HG02870 (cell line): ENCODE data around the gene OR4E2.
"Not testable (repeated sequence)": the region's sequence is repeated elsewhere in the genome, so short reads cannot be mapped to it uniquely, and the experiment has no call there.

Experiments
- ATAC-seq: cut with Tn5 transposase; IDR thresholded peaks from one replicate; pipeline ENCODE4 v1.9.1; 2021; ENCODE audit warnings: mild to moderate bottlenecking, moderate library complexity; ENCODE audit not compliant: unreplicated experiment

OR4E2 gene

DNA sequence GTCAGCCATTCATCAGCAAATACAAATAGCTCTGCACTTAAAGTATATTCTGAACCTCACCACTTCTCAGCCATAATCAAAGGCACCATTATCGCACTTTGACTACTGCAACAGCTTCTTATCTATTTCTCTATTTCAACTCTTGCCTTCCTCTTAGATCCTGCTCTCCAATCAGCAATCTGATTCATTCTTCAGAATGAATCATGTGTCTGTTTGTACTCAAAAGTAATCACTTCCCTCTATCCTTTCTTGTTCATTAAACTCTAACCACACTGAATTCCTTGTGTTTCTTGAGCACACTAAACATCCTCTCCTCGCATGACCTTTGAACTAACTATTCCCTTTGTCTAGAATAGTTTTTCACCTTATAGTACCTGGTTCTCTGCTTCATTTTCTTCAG, 32.8 kb downstream of the OR4E2 start:
- no peak for ATAC-seq

DNA sequence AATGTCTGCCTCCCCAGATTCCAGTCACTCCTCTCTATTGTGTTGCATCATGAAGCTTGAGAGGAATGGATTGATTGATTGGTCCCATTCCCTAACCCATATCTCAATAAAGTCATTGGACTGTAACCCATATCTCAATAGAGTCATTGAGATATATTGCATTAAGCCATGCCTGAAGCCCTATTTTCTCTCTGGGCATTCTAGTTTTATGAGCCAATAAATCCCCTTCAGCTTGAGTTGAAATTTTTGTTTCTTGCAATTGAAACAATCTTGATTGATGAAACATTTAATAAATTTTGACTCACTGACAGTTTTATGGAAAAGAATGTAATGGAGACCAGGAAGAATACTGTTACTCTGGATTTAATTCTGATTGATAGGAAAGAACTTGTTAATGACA, 40.8 kb downstream of the OR4E2 start:
- no peak for ATAC-seq

DNA sequence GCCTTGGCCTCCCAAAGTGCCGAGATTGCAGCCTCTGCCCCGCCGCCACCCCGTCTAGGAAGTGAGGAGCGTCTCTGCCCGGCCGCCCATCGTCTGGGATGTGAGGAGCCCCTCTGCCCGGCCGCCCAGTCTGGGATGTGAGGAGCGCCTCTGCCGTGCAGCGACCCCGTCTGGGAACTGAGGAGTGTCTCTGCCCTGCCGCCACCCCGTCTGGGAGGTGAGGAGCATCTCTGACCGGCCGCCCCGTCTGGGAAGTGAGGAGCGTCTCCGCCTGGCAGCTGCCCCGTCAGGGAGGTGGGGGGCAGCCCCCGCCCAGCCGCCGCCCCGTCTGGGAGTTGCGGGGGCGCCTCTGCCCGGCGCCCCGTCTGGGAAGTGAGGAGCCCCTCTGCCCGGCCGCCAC, 44.0 kb downstream of the OR4E2 start:
- ATAC-seq, result not testable (repeated sequence)

DNA sequence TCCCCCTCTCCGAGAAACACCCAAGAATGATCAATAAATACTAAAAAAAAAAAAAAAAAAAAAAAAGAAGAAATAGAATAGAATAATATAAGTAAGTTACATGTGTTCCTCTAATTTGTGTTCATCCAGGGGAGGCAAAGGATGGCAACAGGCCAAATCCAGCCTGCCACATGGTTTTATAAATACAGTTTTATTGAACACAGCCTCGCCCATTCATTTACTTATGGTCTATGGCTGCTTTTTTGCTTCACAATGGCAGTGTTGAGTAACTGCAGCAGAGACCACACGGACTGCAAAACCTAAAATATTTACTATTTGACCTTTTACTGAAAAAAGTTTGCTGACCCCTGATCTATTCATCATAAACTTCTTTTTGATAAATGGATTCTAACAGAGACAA, 44.9 kb downstream of the OR4E2 start:
- ATAC-seq, result not testable (repeated sequence)

DNA sequence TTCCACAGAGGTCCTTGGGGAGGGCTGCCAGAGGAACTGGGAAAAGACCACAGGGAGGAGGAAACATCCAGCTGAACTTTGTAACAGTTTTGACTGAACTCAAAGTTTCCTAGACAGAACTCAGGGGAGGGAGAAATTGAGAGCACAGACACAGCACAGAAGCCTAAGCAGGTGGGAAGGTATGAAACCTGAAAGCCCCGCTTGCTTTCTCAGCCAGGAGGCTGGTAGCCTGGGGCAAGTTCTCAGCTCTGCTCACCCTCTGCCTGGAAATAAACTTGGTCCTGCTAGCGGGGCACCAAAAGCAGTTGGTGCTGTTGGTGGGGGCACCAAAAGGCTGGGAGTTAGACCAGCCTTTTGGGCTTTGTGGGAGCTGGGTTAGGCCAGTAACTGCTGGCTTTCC, 45.9 kb downstream of the OR4E2 start:
- ATAC-seq, result no peak

DNA sequence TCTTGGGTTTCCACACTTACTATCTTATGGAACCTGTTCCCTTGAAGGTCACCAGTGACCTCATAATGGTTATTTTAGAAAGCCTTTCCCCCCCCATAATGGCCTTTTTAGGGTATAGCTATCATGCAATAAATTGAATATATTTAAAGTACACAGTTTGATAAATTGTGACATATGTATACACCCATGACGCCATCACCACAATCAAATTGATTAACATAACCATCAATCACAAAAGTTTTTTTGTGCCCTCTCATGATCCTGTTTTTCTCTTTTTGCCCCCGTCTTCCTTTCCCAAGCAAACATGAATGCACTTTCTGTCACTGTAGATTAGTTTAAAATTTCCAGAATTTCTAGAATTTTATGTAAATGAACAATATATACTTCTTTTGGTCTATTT, 48.7 kb downstream of the OR4E2 start:
- no peak for ATAC-seq

DNA sequence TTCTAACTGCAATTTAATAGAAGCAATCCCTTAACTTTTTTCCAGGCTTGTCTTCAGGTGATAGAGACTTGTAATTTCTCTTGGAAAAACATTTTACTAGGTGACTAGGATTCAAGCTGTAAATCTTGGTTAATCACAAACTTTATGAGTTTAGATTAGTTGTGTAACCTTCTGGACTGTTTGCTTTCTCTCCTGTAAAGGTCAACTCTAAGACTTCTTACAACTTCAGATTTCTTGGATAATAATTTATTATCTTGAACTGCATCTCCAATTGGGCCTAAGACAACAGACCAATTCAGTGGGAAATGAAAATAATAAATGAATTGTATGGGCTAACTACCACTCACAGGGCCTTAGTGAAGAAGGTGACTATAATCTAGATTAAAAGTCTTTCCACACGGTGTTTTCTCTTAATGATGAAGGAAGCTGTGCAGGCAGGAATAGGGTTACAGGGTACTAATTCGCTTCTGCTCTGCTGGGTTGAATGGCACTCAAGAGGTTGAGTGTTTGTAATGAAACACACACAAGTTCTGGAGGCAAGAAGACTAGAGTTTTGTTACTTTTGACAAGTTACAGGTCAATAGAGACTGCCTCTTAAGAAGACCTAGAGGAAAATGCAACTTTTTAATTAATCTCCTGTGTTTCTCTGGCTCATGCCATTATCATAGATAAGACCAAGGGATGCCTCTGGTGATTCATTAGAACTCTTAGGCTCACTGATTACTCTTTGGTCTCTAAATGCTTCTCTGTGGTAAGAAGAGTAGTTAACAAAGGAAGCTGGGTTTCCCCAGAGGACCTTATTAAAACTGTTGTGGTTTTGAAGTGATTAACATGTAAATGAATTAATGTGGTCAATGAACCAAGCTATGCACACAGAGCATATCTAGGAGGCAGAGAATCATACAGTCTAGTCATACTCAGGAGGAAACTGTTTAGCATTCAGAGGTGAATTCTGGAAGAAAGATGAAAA, 50.0 kb downstream of the OR4E2 start:
- ATAC-seq, result no peak

DNA sequence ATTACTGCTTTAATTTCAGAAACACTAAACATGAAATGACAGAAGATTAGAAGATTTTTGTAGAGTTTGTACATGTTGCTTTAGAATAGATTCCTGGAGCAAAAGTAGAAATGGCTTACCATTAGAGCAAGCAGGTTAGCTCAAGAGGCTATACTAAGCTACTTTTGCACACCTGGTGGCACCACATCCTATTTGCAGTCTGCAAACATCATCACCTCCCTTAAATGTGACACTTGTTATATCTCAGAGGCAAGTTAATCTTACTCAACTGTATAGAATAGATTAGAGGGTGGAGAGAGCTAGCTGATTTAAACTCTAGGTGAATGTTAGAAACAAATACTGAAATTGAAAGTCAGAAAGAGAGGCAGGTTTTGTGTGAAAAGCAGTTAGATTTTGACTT, 50.7 kb downstream of the OR4E2 start:
- ATAC-seq, result no peak

DNA sequence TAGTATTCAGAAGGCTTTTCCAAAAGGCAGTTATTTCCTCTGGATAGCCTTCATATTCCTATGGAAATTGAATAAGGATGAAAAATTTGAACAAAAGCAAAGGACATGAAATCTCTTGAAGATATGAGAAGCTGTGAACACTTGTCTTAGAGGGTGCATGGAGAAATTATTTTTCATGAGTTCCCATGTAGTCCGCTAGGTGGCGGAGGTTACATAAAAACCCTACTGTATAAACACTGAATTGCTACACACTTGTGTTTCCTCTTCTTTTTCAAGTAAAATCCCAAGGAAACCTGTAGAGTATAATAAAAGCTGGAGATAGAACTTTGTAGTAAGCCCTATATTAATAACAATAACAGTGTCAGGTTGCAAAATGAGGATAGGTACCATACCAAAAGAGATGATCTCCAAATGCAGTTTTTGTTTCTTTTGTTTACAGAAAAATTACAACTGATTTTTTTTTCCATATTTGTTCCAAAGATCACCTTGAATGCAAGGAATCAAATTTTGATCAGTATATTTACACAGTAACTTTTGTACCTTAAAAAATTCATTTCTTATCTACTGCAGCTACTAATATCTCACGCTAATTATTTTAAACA, 57.8 kb downstream of the OR4E2 start:
- ATAC-seq, result peak; percentile 74

DNA sequence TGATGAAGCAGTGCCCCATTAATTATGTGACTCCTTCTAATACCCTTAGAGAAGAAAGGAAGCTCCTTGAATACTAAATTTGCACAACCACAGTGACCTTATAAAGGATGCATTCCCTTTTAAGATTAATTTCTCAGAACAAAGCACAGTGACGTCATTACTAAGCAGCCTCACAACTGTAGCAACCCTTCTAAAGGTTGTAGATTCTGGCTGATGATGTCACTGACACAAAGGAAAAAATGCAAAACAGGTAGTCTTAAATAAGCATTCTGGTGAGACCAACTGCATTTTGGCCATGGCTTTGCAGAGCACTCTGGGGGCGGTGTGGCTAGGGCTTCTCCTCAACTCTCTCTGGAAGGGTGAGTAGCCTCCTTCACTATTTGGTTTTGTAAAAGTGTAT, 58.4 kb downstream of the OR4E2 start:
- ATAC-seq, result no peak

DNA sequence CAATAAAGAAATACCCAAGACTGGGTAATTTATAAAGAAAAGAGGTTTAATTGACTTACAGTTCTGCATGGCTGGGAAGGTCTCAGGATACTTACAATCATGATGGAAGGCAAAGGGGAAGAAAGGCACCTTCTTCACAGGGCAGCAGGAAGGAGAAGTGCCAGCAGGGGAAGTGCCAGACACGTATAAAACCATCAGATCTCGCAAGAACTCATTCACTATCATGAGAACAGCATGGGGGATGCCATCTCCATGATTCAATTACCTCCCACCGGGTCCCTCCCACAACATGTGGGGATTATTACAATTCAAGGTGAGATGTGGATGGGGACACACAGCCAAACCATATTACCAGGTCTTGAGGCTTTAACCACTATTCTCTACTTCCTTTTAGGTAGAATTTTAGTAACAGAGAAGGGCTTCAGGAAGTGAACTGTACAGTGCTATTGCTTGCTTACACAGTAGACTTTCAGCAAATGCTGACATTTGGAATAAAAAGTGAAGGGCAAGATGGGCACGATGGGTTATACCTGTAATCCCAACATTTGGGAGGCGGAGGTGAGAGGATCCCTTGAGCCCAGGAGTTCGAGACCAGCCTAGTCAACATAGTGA, 60.8 kb downstream of the OR4E2 start:
- ATAC-seq, result no peak
